GM10847 (cell line): ENCODE data around the gene MACC1.

Experiments used
- POLR2A ChIP-seq: IDR thresholded peaks from 2 replicates; pipeline ENCODE4 v1.6.1; 2011; ENCODE audit not compliant: insufficient read length; ENCODE audit errors: extremely low read depth

Gene MACC1

DNA sequence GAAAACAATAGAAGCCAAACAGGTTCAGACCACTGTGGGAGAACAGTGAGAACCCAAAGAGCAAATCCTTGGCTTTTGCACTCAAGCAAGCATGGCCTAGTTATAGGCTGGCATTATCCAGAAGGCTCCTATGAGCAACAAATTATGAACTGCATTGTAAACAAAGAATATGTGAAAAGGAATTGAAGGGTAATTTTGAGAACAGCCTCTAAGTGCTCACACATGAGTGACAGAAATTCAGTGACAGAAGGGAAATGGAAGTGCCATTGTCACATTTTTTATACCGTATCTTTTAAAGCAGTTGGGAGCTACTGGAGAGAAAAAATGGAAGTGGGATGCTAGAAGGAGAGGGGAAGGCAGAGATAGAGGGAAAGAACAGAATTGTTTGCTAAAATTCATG, 114.2 kb downstream of the MACC1 start:
- no peak for TF ChIP-seq POLR2A

DNA sequence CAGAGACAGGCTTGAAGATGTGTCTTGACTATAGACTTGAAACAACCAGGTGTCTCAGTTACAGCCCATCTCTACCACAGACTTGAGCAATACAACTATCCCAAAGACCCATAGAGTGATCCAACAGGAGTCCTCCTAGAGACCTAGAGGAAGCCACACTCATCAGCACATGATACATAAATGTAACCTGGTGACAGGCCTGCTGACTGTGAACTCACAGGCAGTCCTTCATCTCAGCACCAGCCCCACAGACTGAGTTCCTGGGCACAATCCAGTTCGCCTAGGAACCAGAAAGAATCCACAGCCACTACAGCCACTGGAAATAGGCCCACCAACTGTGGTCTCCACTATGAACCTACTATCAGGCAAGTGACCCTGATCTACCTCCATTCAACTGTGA, 121.3 kb downstream of the MACC1 start:
- TF ChIP-seq POLR2A, result no peak

DNA sequence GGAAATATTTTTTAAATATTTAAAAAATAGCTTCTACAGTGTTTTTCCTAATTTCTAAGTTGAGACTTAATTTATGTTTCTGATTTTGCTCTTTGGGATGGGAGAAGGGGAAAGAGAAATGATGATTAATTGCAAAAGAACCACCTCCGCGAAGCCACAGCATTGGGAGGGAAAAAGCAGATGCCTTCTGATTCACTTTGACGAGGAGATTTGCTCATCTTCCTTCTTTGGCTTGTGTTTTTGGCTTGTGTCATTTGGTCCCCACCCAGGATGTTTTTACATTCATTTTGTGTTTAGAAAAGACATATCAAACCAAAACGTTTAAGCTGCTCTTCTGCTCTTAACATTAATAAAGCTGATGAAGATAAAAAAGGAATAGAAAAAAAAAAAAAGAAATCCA, 121.7 kb downstream of the MACC1 start:
- TF ChIP-seq POLR2A, result no peak

DNA sequence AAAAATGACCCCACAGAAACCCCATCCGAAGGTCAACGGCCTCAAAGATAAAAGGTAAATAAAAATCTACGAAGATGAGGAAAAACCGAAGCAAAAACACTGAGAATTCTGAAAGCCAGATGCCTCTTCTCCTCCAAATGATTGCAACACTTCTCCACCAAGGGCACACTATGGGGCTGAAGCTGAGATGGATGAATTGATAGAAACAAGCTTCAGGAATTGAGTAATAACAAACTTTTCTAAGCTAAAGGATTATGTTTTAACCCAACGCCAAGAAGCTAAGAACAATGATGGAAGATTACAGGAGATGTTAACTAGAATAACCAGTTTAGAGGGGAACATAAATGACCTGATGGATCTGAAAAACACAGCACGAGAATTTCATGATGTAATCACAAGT, 127.8 kb downstream of the MACC1 start:
- TF ChIP-seq POLR2A, result no peak

DNA sequence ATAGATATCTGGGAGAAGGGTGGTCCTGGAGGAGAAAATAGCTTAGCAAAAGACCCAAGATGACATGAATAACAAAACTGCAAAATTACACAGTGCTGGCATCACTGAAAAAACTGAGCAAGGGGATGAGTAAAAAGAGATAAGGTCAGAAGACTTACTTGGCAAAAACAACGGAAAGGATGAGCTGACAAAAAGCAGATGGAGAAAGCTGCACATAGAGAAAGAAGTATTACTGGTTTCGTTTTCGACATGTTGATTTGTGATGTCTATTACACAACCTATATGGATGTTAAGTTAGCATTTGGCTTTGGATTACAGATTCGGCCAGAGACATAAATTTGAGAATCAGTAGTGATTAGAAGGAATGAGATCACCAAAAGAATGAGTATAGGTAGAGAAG, 132.1 kb downstream of the MACC1 start:
- TF ChIP-seq POLR2A, result no peak
